Measurements from ENCODE around the gene WIPI1. TPM values are rescaled to one million over a fixed set of nuclear protein-coding genes. Genes with fewer than 3 reads are reported as not detected.
A peak's percentile ranks its signal among the peaks of the same experiment; 100 is the strongest.
"Not testable (repeated sequence)": the region's sequence is repeated elsewhere in the genome, so short reads cannot be mapped to it uniquely, and the experiment has no call there.

Gene WIPI1
- total RNA-seq: 10 to 100 TPM; 11.7 to 82.8 (median 39.1) TPM

DNA sequence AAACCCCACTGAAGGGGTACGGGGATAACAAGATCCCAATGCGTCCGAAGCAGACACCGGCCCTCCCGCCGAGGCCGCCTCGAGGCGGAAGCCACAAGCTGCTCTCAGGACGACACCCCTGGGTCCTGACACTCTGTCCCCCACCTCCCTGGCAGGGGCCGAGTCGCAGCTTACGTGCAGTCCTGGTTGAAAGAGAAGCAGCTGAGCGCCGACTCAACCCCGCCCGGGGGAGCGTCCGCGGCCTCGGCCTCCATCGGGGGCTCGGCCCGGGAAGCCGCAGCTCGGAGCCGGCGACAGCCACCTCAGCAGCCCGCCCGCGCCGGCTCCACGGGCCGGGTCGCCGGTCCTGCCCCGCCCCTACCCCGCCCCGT, at the start of gene WIPI1:
WIPI1 (minus strand) TSS at position 329 of the 371 bp plus-strand sequence; CDS start at position 254, 75 bp downstream.
- in situ Hi-C loops (cut with MboI; ENCODE audit: low pct_unique_long_range_greater_than_20kb in 2 of 9, low sequenced_read_pairs in 9 of 9, unreplicated experiment in 9 of 9): loop anchor here in 4 of 9 experiments (25.0 kb wide), 3 partner anchors 195 to 305 kb away; no protein-coding TSS in a partner anchor
- ATAC-seq (replicated peaks in 6 of 8): peak in 7 of 8 experiments; percentile 21 to 70 (median 60)
- peaks cover 19 to 34% of the 10 kb centered on the region in 2 donors for H3K4me1 ChIP-seq (replicated peaks in 1 of 2)
- peak within 1 kb of the TSS; percentile 48 to 77 for H3K27ac ChIP-seq
- no CpG with 5 or more reads among the region's 39 CpGs for WGBS, 10 experiments
- peak within 1 kb of the TSS; percentile 57 to 92 (median 79) for H3K4me3 ChIP-seq

GRCh38 chr17:68505951-68506350, 48.7 kb upstream of the WIPI1 start:
- peak in 3 of 8 experiments; percentile 59 to 62 (median 60) for ATAC-seq (replicated peaks in 6 of 8)
- no peak overlapping the region for H3K4me3 ChIP-seq
- WGBS, 10 experiments: 0 to 93% (median 25%) methylated on average over 1 of the region's 1 CpG; no CpG with 5 or more reads in 2 of the 10 experiments
- in situ Hi-C loops (cut with MboI; ENCODE audit: low pct_unique_long_range_greater_than_20kb in 2 of 9, low sequenced_read_pairs in 9 of 9, unreplicated experiment in 9 of 9): no loop called here
- H3K4me1 ChIP-seq (replicated peaks in 1 of 2): peaks cover 5 to 6% of the 10 kb centered on the region in 2 donors
- H3K27ac ChIP-seq: no peak overlapping the region

DNA sequence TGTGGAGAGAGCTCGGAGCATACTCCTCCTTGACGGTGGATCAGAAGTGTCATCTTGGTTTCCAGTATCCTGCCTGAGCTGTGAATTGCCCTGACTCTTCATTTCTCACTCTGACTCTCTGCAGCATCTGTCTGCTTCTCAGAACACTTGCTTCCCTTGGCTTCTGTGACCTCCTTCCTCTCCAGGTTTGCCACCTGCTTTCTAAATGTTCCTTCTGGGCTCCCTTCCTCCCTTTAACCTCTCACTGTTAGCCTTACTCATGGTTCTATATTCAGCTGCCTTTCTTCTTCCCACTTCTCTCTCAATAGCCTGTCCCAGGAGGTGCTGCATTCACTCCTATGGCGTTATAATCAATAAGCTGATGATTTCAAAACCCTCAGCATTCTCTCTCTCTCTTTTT, 43.8 kb upstream of the WIPI1 start:
- 59 to 100% (median 77%) methylated on average over 1 to 3 of the region's 3 CpGs; no CpG with 5 or more reads in 2 of the 10 experiments for WGBS, 10 experiments
- Histone ChIP-seq H3K27ac (no peak overlapping the region), H3K4me1 (replicated peaks in 1 of 2) (no peaks in the 10 kb centered on the region), H3K4me3 (no peak overlapping the region)
- no peak for ATAC-seq (replicated peaks in 6 of 8)
- in situ Hi-C loops (cut with MboI; ENCODE audit: low pct_unique_long_range_greater_than_20kb in 2 of 9, low sequenced_read_pairs in 9 of 9, unreplicated experiment in 9 of 9): no loop called here

GRCh38 chr17:68499587-68499986, 42.3 kb upstream of the WIPI1 start:
- in situ Hi-C loops (cut with MboI; ENCODE audit: low pct_unique_long_range_greater_than_20kb in 2 of 9, low sequenced_read_pairs in 9 of 9, unreplicated experiment in 9 of 9): no loop called here
- WGBS, 10 experiments: 25 to 93% (median 63%) methylated on average over 1 to 5 of the region's 5 CpGs; no CpG with 5 or more reads in 2 of the 10 experiments
- no peak overlapping the region for H3K27ac ChIP-seq
- ATAC-seq (replicated peaks in 6 of 8): no peak
- H3K4me1 ChIP-seq (replicated peaks in 1 of 2): no peaks in the 10 kb centered on the region
- no peak overlapping the region for H3K4me3 ChIP-seq

DNA sequence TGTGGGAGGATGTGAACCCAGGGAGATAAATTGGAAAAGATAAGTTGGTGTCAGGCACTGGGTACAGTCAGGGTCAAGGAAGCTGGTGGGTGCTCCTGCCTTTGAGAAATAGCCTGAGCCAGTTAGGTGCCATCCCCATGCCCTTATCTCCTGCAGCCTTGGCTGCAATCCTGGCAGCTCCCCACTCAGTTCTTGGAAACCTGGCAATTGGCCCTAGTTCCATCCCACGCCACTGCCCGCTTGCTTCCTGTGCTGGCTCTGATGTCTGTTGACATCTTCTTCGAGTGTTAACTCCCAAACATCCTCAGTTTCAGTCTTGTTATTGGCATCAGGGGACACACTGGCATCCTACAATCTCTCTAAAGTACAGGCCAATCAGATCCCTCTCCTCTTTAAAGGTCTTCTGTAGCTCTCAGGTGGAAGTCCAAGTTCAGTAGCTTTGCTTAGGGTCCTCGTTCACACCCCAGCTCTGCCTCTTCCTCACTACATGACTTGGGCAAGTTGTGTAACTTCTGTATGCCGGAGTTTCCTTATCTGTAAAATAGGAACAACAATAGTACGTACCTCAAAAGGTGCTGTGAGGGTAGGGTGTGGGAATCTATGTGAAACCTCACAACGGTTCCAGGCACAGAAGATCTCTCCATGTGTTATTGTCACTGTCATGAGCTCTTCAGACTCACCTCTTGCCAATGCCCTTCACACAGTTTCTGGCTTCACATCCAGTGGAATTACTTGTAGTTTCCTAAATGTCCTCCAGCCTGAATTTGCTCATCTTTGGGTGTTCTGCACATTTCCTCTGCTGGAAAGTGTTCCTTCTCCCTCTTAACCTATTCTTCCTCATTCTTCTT, 41.4 kb upstream of the WIPI1 start:
- H3K27ac ChIP-seq: no peak overlapping the region
- H3K4me1 ChIP-seq (replicated peaks in 1 of 2): no peaks in the 10 kb centered on the region
- in situ Hi-C loops (cut with MboI; ENCODE audit: low pct_unique_long_range_greater_than_20kb in 2 of 9, low sequenced_read_pairs in 9 of 9, unreplicated experiment in 9 of 9): no loop called here
- no peak overlapping the region for H3K4me3 ChIP-seq
- 20 to 93% (median 54%) methylated on average over 1 to 6 of the region's 7 CpGs; no CpG with 5 or more reads in 2 of the 10 experiments for WGBS, 10 experiments
- ATAC-seq (replicated peaks in 6 of 8): no peak

GRCh38 chr17:68497885-68498319, 40.6 kb upstream of the WIPI1 start:
- no peaks in the 10 kb centered on the region for H3K4me1 ChIP-seq (replicated peaks in 1 of 2)
- no peak overlapping the region for H3K27ac ChIP-seq
- 12 to 80% (median 56%) methylated on average over 1 to 3 of the region's 3 CpGs for WGBS, 10 experiments
- in situ Hi-C loops (cut with MboI; ENCODE audit: low pct_unique_long_range_greater_than_20kb in 2 of 9, low sequenced_read_pairs in 9 of 9, unreplicated experiment in 9 of 9): no loop called here
- no peak for ATAC-seq (replicated peaks in 6 of 8)
- no peak overlapping the region for H3K4me3 ChIP-seq

DNA sequence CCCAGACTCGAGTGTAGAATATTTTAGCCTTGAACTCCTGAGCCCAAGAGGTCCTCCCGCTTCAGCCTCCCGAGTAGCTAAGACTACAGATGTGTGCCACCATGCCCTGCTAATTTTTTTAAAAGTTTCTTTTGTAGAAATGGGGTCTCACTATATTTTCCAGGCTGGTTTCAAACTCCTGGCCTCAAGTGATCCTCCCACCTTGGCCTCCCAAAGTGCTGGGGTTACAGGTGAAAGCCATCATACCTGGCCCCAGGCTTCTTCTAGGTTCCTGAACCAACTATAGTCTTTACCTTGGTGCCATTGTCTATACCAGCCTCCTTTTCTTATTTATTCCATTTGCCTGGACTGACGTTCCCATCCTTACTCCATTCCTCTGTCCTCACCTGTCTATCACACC, 37.8 kb upstream of the WIPI1 start:
- H3K4me3 ChIP-seq: no peak overlapping the region
- ATAC-seq (replicated peaks in 6 of 8): no peak
- 40 to 92% (median 88%) methylated on average over 1 to 4 of the region's 4 CpGs; no CpG with 5 or more reads in 1 of the 10 experiments for WGBS, 10 experiments
- no peak overlapping the region for H3K27ac ChIP-seq
- no peaks in the 10 kb centered on the region for H3K4me1 ChIP-seq (replicated peaks in 1 of 2)
- in situ Hi-C loops (cut with MboI; ENCODE audit: low pct_unique_long_range_greater_than_20kb in 2 of 9, low sequenced_read_pairs in 9 of 9, unreplicated experiment in 9 of 9): no loop called here

DNA sequence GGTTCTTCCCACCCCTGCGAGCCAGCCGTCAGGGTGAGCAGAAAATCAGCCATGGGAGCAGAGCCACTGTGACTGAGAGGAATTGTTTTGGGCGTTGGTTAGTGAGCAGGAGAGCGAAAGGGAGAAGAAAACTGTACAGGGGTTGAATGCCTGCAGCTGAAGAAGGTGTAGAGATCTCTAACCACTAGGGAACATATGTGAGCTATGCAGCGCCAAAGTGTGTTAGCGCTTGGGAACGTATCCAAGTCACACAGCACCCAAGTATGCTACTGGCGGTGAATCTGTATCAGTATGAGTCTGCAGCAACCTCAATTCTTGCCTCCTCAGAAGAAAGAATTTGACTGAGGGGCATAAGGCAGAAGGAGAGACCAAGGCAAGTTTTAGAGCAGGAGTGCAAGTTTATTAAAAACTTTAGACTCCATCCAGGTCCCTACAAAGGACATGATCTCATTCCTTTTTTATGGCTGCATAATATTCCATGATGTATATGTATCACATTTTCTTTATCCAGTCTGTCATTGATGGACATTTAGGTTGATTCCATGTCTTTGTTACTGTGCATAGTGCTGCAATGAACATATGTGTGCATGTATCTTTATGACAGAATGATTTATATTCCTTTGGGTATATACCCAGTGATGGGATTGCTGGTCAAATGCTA, 35.2 kb upstream of the WIPI1 start:
- in situ Hi-C loops (cut with MboI; ENCODE audit: low pct_unique_long_range_greater_than_20kb in 2 of 9, low sequenced_read_pairs in 9 of 9, unreplicated experiment in 9 of 9); H3K4me3 ChIP-seq; H3K4me1 ChIP-seq (replicated peaks in 1 of 2); ATAC-seq (replicated peaks in 6 of 8); H3K27ac ChIP-seq: not testable (repeated sequence)
- 75 to 100% (median 85%) methylated on average over 1 to 8 of the region's 8 CpGs; no CpG with 5 or more reads in 3 of the 10 experiments for WGBS, 10 experiments

DNA sequence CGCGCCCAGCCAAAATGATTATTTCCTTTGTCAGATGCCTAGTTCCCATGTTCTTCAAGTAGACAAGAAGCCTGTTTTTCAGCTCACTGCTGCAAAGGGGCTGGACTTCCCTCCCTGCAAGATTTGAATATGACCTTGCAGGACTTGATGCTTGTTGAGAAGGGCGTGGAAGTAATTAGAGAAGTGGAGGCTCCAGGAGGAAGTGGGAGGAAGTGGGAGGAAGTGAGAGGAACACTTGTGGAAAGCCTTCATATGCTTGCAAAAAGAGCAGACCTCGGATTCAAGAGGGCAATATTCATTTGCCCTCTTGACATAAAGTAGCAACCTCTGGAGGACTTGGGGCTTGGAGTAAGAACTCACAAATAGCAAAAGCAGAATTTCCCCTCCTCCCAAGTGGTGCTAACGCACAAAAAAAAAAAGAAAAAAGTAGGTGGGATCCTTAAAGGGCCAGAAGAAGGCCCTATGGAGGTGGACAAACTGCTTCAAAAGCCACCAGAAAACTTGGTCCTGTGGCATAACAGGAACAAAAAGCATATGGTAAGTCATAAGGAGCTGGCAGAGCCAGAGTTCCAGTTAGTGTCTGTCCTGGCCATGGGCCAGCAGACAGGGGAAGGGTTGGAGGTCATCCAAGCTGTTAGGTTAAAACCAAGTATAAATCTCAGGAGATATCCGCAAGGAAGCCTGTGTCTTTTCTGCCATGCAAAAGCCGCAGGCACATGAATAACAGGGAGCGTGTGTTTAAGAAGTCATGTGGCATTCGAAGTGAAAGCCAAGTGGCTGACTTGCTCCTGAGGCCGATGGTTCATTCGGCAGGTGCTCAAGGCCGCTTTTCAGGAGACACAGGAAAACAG, 34.3 kb upstream of the WIPI1 start:
- Histone ChIP-seq H3K27ac (no peak overlapping the region), H3K4me3 (no peak overlapping the region), H3K4me1 (replicated peaks in 1 of 2) (no peaks in the 10 kb centered on the region)
- peak in 2 of 8 experiments; percentile 32 to 72 for ATAC-seq (replicated peaks in 6 of 8)
- in situ Hi-C loops (cut with MboI; ENCODE audit: low pct_unique_long_range_greater_than_20kb in 2 of 9, low sequenced_read_pairs in 9 of 9, unreplicated experiment in 9 of 9): no loop called here
- 7 to 96% (median 80%) methylated on average over 2 to 11 of the region's 12 CpGs for WGBS, 10 experiments

GRCh38 chr17:68489919-68490318, 32.6 kb upstream of the WIPI1 start:
- Histone ChIP-seq H3K4me1 (replicated peaks in 1 of 2) (peaks cover 0 to 2% of the 10 kb centered on the region in 2 donors), H3K27ac (no peak overlapping the region), H3K4me3 (no peak overlapping the region)
- 78 to 100% methylated on average over 2 of the region's 4 CpGs; no CpG with 5 or more reads in 8 of the 10 experiments for WGBS, 10 experiments
- in situ Hi-C loops (cut with MboI; ENCODE audit: low pct_unique_long_range_greater_than_20kb in 2 of 9, low sequenced_read_pairs in 9 of 9, unreplicated experiment in 9 of 9): no loop called here
- ATAC-seq (replicated peaks in 6 of 8): no peak

DNA sequence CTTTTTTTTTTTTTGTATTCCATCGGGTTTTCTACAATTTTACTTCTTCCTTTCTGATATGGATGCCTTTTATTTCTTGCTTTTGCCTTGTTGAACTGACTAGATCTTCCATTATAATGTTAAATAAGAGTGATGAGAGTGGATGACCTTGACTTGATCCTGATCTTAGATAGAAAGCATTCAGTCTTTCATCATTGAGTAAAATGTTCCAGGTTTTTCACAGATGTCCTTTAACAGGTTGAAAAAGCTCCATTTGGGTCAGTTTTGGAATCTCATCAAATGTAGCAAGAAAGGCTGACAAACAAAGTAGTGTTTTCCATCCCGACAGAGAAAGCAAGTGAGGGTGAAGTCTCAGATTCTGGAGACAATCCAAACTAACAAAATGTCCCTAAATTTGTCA, 27.2 kb upstream of the WIPI1 start:
- Histone ChIP-seq H3K27ac (no peak overlapping the region), H3K4me1 (replicated peaks in 1 of 2) (peaks cover 0 to 8% of the 10 kb centered on the region in 2 donors), H3K4me3 (no peak overlapping the region)
- 17 to 65% (median 31%) methylated on average over 1 to 2 of the region's 2 CpGs; no CpG with 5 or more reads in 1 of the 10 experiments for WGBS, 10 experiments
- in situ Hi-C loops (cut with MboI; ENCODE audit: low pct_unique_long_range_greater_than_20kb in 2 of 9, low sequenced_read_pairs in 9 of 9, unreplicated experiment in 9 of 9): no loop called here
- no peak for ATAC-seq (replicated peaks in 6 of 8)

DNA sequence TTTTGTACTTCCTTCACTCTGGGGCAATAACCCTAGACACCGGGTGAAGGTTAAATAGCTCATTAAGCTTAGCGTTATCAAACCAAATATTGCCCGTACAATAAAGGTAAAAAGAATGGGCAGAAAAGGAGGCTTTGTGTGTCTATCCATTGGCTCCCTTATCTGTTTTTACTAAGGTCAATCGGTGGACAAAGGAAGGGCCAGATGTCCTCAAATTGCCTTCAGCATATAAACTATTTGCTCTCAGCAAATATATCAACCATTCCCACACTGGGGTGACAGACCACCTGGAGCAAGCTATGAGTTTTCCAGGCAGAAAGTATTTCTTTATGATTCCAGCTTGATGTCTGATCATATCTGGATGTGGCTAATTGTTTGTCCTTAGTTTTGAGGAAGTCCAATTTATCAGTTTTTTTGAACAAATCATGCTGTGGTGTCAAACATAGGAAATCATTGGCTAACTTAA, 25.3 kb upstream of the WIPI1 start:
- ATAC-seq (replicated peaks in 6 of 8): no peak
- H3K4me1 ChIP-seq (replicated peaks in 1 of 2): peaks cover 0 to 8% of the 10 kb centered on the region in 2 donors
- H3K27ac ChIP-seq: no peak overlapping the region
- in situ Hi-C loops (cut with MboI; ENCODE audit: low pct_unique_long_range_greater_than_20kb in 2 of 9, low sequenced_read_pairs in 9 of 9, unreplicated experiment in 9 of 9): no loop called here
- H3K4me3 ChIP-seq: no peak overlapping the region
- 39 to 78% (median 56%) methylated on average over 1 to 4 of the region's 4 CpGs for WGBS, 10 experiments

Measured in motor neuron (in vitro differentiated cells).